ENCODE results near the gene PARS2.

The PARS2 gene

GRCh38 chr1:54808443-54809207 lies 44.3 kb upstream of the PARS2 start:
- TF ChIP-seq REST (IDR thresholded peaks at IDR 0.05; ENCODE audit: insufficient read depth in 1 of 2, low read depth in 2 of 2, low read length in 2 of 2) (no peak), SIN3A (IDR thresholded peaks at IDR 0.05; ENCODE audit: borderline replicate concordance, insufficient read depth, low read length) (no peak), FOXP2 (optimal IDR thresholded peaks at IDR 0.05; ENCODE audit: borderline replicate concordance, extremely low read depth, extremely low read length, insufficient read depth) (no peak), POLR2AphosphoS5 (IDR thresholded peaks at IDR 0.05; ENCODE audit: low read depth, low read length) (no peak), TAF1 (IDR thresholded peaks at IDR 0.05; ENCODE audit: borderline replicate concordance, insufficient read depth, low read length) (no peak)

DNA sequence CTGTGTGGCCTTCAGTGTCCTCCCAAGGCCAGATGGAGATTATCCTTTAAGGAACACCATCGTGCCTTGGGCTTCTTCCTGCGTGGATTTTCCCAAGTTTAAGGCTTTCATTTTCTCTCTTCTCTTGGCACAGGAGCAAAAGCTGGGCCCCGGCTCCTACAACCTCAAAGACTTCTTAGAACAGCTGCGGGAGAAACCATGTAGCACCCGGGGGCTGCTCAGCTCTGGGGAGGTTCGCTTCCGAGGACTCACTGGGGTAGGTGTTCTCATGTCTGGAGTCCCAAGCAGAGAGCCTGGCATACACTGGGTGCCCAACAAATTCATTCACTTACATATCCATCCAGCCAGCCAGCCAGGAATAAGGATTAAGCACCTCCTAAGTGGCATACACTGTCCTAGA lies 43.4 kb upstream of the PARS2 start:
- TF ChIP-seq TAF1 (IDR thresholded peaks at IDR 0.05; ENCODE audit: borderline replicate concordance, insufficient read depth, low read length), result no peak
- TF ChIP-seq SIN3A (IDR thresholded peaks at IDR 0.05; ENCODE audit: borderline replicate concordance, insufficient read depth, low read length), result no peak
- no peak for TF ChIP-seq REST (IDR thresholded peaks at IDR 0.05; ENCODE audit: insufficient read depth in 1 of 2, low read depth in 2 of 2, low read length in 2 of 2)
- TF ChIP-seq FOXP2 (optimal IDR thresholded peaks at IDR 0.05; ENCODE audit: borderline replicate concordance, extremely low read depth, extremely low read length, insufficient read depth), result no peak

DNA sequence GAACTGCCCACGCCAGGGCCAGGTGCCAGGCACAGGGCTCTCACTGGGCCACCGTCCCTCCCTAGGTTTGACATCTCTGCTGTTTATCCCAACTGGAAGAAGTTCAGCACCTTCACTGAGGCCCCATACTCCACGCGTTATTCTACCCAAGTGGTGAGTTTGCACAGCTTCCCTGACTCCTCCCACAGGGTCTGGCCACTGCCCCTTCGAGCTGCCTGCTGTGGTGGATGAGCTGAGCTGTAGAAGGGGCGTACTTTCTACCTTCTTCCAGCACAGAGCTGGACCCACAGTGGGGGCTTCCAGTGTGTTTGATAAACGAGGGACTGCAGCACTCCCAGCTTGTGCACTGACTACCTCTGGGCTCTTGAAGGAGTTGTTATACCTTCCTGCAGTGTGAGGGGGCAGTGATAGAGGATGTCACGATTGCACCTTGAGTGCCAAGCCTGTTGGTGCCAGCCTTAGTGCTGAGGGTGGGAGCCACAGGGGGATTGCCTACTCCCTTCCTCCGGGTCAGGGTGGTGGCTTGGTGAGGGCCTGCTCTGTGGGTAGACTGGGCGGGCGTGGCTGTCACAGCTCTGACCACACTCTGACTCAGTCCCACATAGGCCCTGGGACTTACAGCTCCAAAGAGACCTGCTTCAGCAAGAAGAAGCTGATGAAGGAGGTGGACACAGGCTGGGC lies 42.7 kb upstream of the PARS2 start:
- TF ChIP-seq TAF1 (IDR thresholded peaks at IDR 0.05; ENCODE audit: borderline replicate concordance, insufficient read depth, low read length), result no peak

- TF ChIP-seq FOXP2 (optimal IDR thresholded peaks at IDR 0.05; ENCODE audit: borderline replicate concordance, extremely low read depth, extremely low read length, insufficient read depth), result no peak
- no peak for TF ChIP-seq REST (IDR thresholded peaks at IDR 0.05; ENCODE audit: insufficient read depth in 1 of 2, low read depth in 2 of 2, low read length in 2 of 2)
- TF ChIP-seq TAF1 (IDR thresholded peaks at IDR 0.05; ENCODE audit: borderline replicate concordance, insufficient read depth, low read length), result no peak
- TF ChIP-seq SIN3A (IDR thresholded peaks at IDR 0.05; ENCODE audit: borderline replicate concordance, insufficient read depth, low read length), result no peak
Observed at GRCh38 chr1:54805981-54806381, 41.7 kb upstream of the PARS2 start.

DNA sequence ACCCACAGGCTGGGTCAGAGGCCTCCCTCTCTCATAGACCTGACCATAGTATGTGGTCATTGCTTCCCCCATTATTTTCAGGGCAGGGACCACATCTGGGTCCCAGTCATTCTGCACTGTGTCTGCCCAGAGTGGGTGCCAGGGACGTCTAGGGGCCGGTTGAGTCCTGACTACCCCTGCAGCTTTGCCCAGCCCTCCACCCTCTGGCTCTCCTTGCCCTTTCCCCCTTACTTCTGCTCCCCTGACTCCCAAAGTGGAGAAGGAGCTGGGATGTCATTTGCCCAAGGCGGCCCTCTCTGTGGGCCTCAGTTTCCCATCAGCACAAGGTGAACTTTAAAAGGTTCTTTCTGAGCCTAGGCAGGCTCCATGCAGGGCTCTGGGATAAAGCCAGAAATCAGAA lies 41.1 kb upstream of the PARS2 start:
- TF ChIP-seq REST (IDR thresholded peaks at IDR 0.05; ENCODE audit: insufficient read depth in 1 of 2, low read depth in 2 of 2, low read length in 2 of 2), result no peak
- no peak for TF ChIP-seq TAF1 (IDR thresholded peaks at IDR 0.05; ENCODE audit: borderline replicate concordance, insufficient read depth, low read length)
- TF ChIP-seq POLR2AphosphoS5 (IDR thresholded peaks at IDR 0.05; ENCODE audit: low read depth, low read length), result no peak
- no peak for TF ChIP-seq SIN3A (IDR thresholded peaks at IDR 0.05; ENCODE audit: borderline replicate concordance, insufficient read depth, low read length)
- no peak for TF ChIP-seq FOXP2 (optimal IDR thresholded peaks at IDR 0.05; ENCODE audit: borderline replicate concordance, extremely low read depth, extremely low read length, insufficient read depth)
